ENCODE measurements around the gene PTTG1IP. TPM values are rescaled to one million over a fixed set of nuclear protein-coding genes. Genes with fewer than 3 reads are reported as not detected.

Gene PTTG1IP
- total and polyA plus RNA-seq, 2 experiments from 2014 or later, result 676 to 814 TPM

- H3K4me2 ChIP-seq (ENCODE audit: unreplicated experiment), result no peak overlapping the region
- no peaks in the 10 kb centered on the region for H3K9me3 ChIP-seq (ENCODE audit: low read depth)
- H3F3A ChIP-seq (ENCODE audit: insufficient read depth), result no peaks in the 10 kb centered on the region
- H2AFZ ChIP-seq, result no peak overlapping the region
- H4K20me1 ChIP-seq (ENCODE audit: insufficient read depth), result no peaks in the 10 kb centered on the region
- in situ Hi-C loops (cut with MboI), result no loop called here
- no peak overlapping the region for H3K27ac ChIP-seq
- no peaks in the 10 kb centered on the region for H3K79me2 ChIP-seq (ENCODE audit: insufficient read depth)
- H3K27me3 ChIP-seq (replicated peaks; ENCODE audit: insufficient read depth), result no peaks in the 10 kb centered on the region
- H3K4me3 ChIP-seq, result no peak overlapping the region
- H3K9ac ChIP-seq, result no peak overlapping the region
- H3K4me1 ChIP-seq (ENCODE audit: insufficient read depth), result no peaks in the 10 kb centered on the region
- no peak for DNase-seq
- H3K36me3 ChIP-seq (ENCODE audit: low read depth), result no peaks in the 10 kb centered on the region
- no peak for TF ChIP-seq EZH2phosphoT487 (IDR thresholded peaks at IDR 0.05; ENCODE audit: insufficient read depth, low read depth)
- no peak for TF ChIP-seq EZH2 (IDR thresholded peaks at IDR 0.05; ENCODE audit: insufficient read depth, poor library complexity, severe bottlenecking)
- no peaks in the 10 kb centered on the region for H3K9me2 ChIP-seq (ENCODE audit: insufficient read depth)
- 81% methylated on average over 20 to 23 of the region's 24 CpGs for WGBS, 2 experiments (ENCODE audit: low coverage in 1 of 2, low lambda C conversion rate in 2 of 2, missing lambda C conversion rate in 2 of 2)
Measured at GRCh38 chr21:44887807-44888580, 14.5 kb upstream of the PTTG1IP start.

DNA sequence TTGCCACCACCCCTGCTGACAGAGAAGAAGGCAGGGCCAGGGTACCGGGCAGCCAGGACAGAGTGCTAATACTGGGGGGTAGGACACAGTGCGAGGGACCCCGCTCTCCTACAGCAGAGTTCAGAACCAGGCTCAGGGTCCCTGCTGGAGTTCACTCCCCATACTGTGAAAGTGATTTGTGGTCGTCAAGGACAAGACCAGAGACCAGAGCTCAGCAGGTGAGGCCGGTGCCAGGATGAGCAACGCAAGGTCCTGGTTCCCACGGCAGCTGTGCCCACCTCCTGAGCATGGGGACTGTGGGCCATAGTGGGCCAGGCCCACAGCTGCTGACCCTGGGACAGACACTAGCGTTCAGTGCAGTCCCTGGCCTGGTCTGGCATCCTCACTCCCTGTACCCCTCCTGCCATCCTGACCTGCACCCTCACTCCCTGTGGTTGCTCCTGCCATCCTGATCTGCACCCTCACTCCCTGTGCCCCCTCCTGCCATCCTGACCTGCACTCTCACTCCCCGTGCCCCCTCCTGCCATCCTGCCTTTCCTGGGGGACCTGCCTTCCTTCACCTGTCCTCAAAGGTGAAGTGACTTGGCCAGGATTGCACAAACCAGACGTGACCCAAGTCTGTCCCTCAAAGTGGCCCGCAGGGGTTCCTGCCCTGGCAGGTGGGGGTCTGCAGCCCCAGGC is 13.8 kb upstream of the PTTG1IP start:
- no peaks in the 10 kb centered on the region for H3K79me2 ChIP-seq (ENCODE audit: insufficient read depth)
- TF ChIP-seq EZH2phosphoT487 (IDR thresholded peaks at IDR 0.05; ENCODE audit: insufficient read depth, low read depth) (no peak), EZH2 (IDR thresholded peaks at IDR 0.05; ENCODE audit: insufficient read depth, poor library complexity, severe bottlenecking) (no peak)
- no peak for DNase-seq
- H2AFZ ChIP-seq, result no peak overlapping the region
- H3K27me3 ChIP-seq (replicated peaks; ENCODE audit: insufficient read depth), result no peaks in the 10 kb centered on the region
- WGBS, 2 experiments (ENCODE audit: low coverage in 1 of 2, low lambda C conversion rate in 2 of 2, missing lambda C conversion rate in 2 of 2), result 75 to 82% methylated on average over 11 of the region's 11 CpGs
- peaks cover 2% of the 10 kb centered on the region; the same call in 1 of the 2 replicates for H3F3A ChIP-seq (ENCODE audit: insufficient read depth)
- no peak overlapping the region for H3K27ac ChIP-seq
- in situ Hi-C loops (cut with MboI), result no loop called here
- H3K4me2 ChIP-seq (ENCODE audit: unreplicated experiment), result no peak overlapping the region
- H3K9ac ChIP-seq, result no peak overlapping the region
- H3K4me3 ChIP-seq, result no peak overlapping the region
- peaks cover 5% of the 10 kb centered on the region; the same call in 1 of the 2 replicates for H3K4me1 ChIP-seq (ENCODE audit: insufficient read depth)
- no peaks in the 10 kb centered on the region for H3K36me3 ChIP-seq (ENCODE audit: low read depth)
- H3K9me3 ChIP-seq (ENCODE audit: low read depth), result no peaks in the 10 kb centered on the region
- no peaks in the 10 kb centered on the region for H3K9me2 ChIP-seq (ENCODE audit: insufficient read depth)
- H4K20me1 ChIP-seq (ENCODE audit: insufficient read depth), result no peaks in the 10 kb centered on the region

DNA sequence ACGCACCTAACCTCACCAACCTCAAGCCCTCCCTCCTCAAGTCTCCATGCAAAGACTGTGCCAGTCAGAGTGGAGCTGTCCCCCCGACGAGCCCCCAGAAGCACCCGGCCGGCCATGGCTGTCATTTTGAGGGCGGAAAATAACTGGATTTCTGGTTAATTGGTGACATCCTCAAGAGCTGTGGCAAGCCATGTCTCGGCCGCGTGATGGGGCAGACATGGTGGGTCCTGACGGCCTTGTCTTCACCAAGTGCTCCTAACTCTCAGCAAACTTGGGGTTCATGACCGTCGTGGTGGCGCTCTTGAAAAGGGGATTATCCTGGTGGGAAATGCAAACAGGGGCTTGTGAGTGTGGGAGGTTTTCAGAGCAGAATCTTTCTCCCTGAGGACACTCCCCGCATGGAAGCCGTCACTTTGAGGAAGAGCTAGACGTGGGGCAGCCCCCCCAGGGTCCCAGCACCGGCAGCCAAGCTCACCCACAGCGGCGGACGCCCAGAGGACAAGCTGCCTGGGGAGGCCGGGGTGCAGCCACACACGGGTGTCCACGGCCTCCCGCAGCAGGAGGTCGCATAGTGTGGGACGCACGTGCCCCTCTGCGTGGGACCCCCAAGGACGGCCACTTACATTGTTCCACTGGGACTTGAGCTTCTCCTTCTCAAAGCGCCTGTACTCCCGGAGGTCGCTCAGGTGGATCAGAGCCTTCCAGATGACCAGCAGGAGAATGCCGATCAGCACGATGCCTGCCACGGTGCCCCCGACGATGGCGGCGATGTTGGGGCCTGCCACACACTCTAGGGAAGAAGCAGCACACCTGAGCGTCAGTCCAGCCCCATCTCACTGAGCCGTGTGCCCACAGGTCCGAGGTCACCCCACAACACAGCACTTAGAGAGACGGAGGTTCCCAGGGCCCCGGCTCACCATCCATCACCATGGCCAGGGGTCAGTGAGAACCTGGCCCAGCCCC is 12.9 kb upstream of the PTTG1IP start:
- H3K79me2 ChIP-seq (ENCODE audit: insufficient read depth), result no peaks in the 10 kb centered on the region
- H2AFZ ChIP-seq, result no peak overlapping the region
- peaks cover 11% of the 10 kb centered on the region for H3F3A ChIP-seq (ENCODE audit: insufficient read depth)
- H3K9ac ChIP-seq, result no peak overlapping the region
- no peaks in the 10 kb centered on the region for H4K20me1 ChIP-seq (ENCODE audit: insufficient read depth)
- no peak for TF ChIP-seq EZH2 (IDR thresholded peaks at IDR 0.05; ENCODE audit: insufficient read depth, poor library complexity, severe bottlenecking)
- TF ChIP-seq EZH2phosphoT487 (IDR thresholded peaks at IDR 0.05; ENCODE audit: insufficient read depth, low read depth), result no peak
- in situ Hi-C loops (cut with MboI), result no loop called here
- H3K36me3 ChIP-seq (ENCODE audit: low read depth), result no peaks in the 10 kb centered on the region
- WGBS, 2 experiments (ENCODE audit: low coverage in 1 of 2, low lambda C conversion rate in 2 of 2, missing lambda C conversion rate in 2 of 2), result 79 to 83% methylated on average over 39 to 44 of the region's 44 CpGs
- H3K4me2 ChIP-seq (ENCODE audit: unreplicated experiment), result no peak overlapping the region
- DNase-seq, result no peak
- H3K9me3 ChIP-seq (ENCODE audit: low read depth), result no peaks in the 10 kb centered on the region
- no peak overlapping the region for H3K27ac ChIP-seq
- peaks cover 13% of the 10 kb centered on the region for H3K4me1 ChIP-seq (ENCODE audit: insufficient read depth)
- H3K4me3 ChIP-seq, result no peak overlapping the region
- H3K27me3 ChIP-seq (replicated peaks; ENCODE audit: insufficient read depth), result no peaks in the 10 kb centered on the region
- H3K9me2 ChIP-seq (ENCODE audit: insufficient read depth), result no peaks in the 10 kb centered on the region

DNA sequence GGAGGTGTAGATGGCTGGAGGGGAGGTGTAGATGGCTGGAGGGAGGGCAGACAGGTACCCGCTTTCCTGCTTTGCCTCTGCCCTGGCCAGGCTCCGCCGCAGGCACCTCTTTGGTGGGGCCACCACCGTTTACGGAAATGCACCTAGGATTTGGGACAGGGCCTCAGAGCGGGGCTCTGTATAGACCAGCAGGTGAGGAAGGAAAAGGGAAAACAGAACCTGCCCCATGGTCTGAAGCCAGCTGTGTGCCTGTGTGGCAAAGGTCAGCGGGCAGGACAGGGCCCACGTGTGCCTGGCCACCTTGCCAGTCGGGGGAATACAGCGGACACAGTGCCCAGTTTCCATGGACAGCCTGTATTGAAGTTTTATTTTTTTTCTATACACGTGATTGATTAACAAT is 12.1 kb upstream of the PTTG1IP start:
- H3K4me1 ChIP-seq (ENCODE audit: insufficient read depth), result peaks cover 20% of the 10 kb centered on the region
- no peak overlapping the region for H3K4me3 ChIP-seq
- H3K27me3 ChIP-seq (replicated peaks; ENCODE audit: insufficient read depth), result no peaks in the 10 kb centered on the region
- H3K9me2 ChIP-seq (ENCODE audit: insufficient read depth), result no peaks in the 10 kb centered on the region
- in situ Hi-C loops (cut with MboI), result no loop called here
- H3K9ac ChIP-seq, result no peak overlapping the region
- no peak overlapping the region for H3K27ac ChIP-seq
- no peak for TF ChIP-seq EZH2phosphoT487 (IDR thresholded peaks at IDR 0.05; ENCODE audit: insufficient read depth, low read depth)
- TF ChIP-seq EZH2 (IDR thresholded peaks at IDR 0.05; ENCODE audit: insufficient read depth, poor library complexity, severe bottlenecking), result no peak
- peaks cover 18% of the 10 kb centered on the region for H3F3A ChIP-seq (ENCODE audit: insufficient read depth)
- no peaks in the 10 kb centered on the region for H3K36me3 ChIP-seq (ENCODE audit: low read depth)
- no peaks in the 10 kb centered on the region for H4K20me1 ChIP-seq (ENCODE audit: insufficient read depth)
- H2AFZ ChIP-seq, result no peak overlapping the region
- H3K79me2 ChIP-seq (ENCODE audit: insufficient read depth), result no peaks in the 10 kb centered on the region
- H3K4me2 ChIP-seq (ENCODE audit: unreplicated experiment), result no peak overlapping the region
- WGBS, 2 experiments (ENCODE audit: low coverage in 1 of 2, low lambda C conversion rate in 2 of 2, missing lambda C conversion rate in 2 of 2), result 79 to 87% methylated on average over 11 of the region's 11 CpGs
- DNase-seq, result no peak
- no peaks in the 10 kb centered on the region for H3K9me3 ChIP-seq (ENCODE audit: low read depth)
